HT-29 (cell line): ENCODE measurements around the gene CD7. TPM values are rescaled to one million over a fixed set of nuclear protein-coding genes. Genes with fewer than 3 reads are reported as not detected.

Source experiments
- total RNA-seq: library from RNA; depleted of rRNA; stranded (reverse); fragments of >200 nt; shearing (Covaris generic); gene quantifications from 2 replicates; pipeline ENCODE4 v1.2.3, GENCODE V29; 2014; rRNA removed

The CD7 gene
- total RNA-seq, 1 experiment from 2014 or later: not detected

Other genes starting within 250 kb of the CD7 start
- gene FASN, start 219.4 kb downstream of the CD7 start, total RNA-seq: 477 and 592 TPM in 2 replicates
- gene CCDC57, start 104.8 kb downstream of the CD7 start, total RNA-seq: 47.6 and 48.2 TPM in 2 replicates
- gene SLC16A3, start 88.6 kb downstream of the CD7 start, total RNA-seq: 132 and 156 TPM in 2 replicates
- 47.8 and 60.4 TPM in 2 replicates for gene CSNK1D, start 43.9 kb downstream of the CD7 start, total RNA-seq
- 2.9 and 3.2 TPM in 2 replicates for gene SECTM1, start 16.2 kb upstream of the CD7 start, total RNA-seq
- gene TEX19, start 41.6 kb upstream of the CD7 start, total RNA-seq: 0.10 and 1.1 TPM in 2 replicates
- not detected in 2 replicates for gene UTS2R, start 54.2 kb upstream of the CD7 start, total RNA-seq
- 25.8 and 28.4 TPM in 2 replicates for gene HEXD, start 100.7 kb upstream of the CD7 start, total RNA-seq
- gene OGFOD3, start 101.0 kb upstream of the CD7 start, total RNA-seq: 42.0 and 51.4 TPM in 2 replicates
- 72.3 and 89.5 TPM in 2 replicates for gene CYBC1, start 133.1 kb upstream of the CD7 start, total RNA-seq
- 30.5 and 35.0 TPM in 2 replicates for gene NARF, start 141.1 kb upstream of the CD7 start, total RNA-seq
- gene FOXK2, start 202.1 kb upstream of the CD7 start, total RNA-seq: 52.8 and 58.1 TPM in 2 replicates